Measurements from ENCODE around the gene SZRD1. TPM values are rescaled to one million over a fixed set of nuclear protein-coding genes. Genes with fewer than 3 reads are reported as not detected.
A peak's percentile ranks its signal among the peaks of the same experiment; 100 is the strongest.

Gene SZRD1
- total and polyA plus RNA-seq, 2 donors (not counting 1 experiment from before 2014, with no cell fraction given) = 30.1 to 95.1 TPM

DNA sequence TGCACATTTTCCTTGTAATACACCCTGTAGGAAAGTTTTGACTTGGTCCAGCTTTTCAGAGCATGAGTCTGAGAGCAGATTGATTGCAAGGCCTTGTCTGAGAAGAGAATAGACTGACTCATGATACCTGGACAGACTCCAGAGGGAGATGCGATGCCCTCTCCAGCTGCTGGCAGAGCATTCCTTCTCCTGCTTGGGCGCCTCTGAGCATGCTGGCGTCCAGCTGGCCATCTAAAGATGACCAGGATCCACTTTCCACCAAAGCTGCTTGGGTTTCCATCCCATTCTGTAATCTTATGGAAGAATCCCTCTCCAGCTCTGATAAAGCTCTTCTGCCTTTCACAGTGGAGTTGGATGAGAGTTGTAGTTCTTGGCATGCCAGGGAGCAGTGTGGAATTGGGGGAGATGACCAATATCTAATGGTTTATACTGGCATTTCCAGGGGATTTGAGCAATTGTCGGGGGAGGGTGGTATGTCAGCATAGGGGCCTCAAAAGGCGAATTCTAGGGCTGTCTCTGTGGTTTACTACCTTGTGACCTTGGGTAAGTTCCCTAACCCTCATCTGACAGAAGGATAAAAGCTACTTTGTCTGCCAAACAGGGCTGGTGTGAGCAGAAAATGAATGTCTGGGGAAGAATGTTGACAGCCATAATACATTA lies 19.5 kb downstream of the SZRD1 start:
- TF ChIP-seq EZH2 (IDR thresholded peaks at IDR 0.05; ENCODE audit: low read length, missing control alignments) = no peak
- no peak for TF ChIP-seq CTCF (conservative IDR thresholded peaks at IDR 0.05 in 1 of 2, IDR thresholded peaks at IDR 0.05 in 1 of 2; ENCODE audit: low read depth in 1 of 2, low read length in 2 of 2)
- Histone ChIP-seq H3K9ac (ENCODE audit: insufficient read depth, low read length) (no peak overlapping the region), H3K4me3 (replicated peaks in 1 of 4; ENCODE audit: control extremely low read depth in 1 of 4, insufficient read depth in 1 of 4, low read depth in 3 of 4, low read length in 4 of 4) (peak overlapping the region; percentile 18 to 60 (median 44)), H2AFZ (ENCODE audit: low read length) (no peak overlapping the region), H3K36me3 (ENCODE audit: control insufficient read depth, insufficient read depth, low read length) (no peaks in the 10 kb centered on the region), H3K27me3 (ENCODE audit: control insufficient read depth, insufficient read depth, low read length) (no peaks in the 10 kb centered on the region), H3K4me1 (ENCODE audit: control insufficient read depth, extremely low read depth, insufficient read depth, low read length) (peaks cover 22% of the 10 kb centered on the region), H3K79me2 (ENCODE audit: control insufficient read depth, insufficient read depth, low read length) (peaks cover 92% of the 10 kb centered on the region), H3K9me3 (ENCODE audit: control insufficient read depth, insufficient read depth, low read depth, low read length) (no peaks in the 10 kb centered on the region), H3K27ac (ENCODE audit: insufficient read depth, low read length) (peak overlapping the region; percentile 70), H4K20me1 (ENCODE audit: control insufficient read depth, extremely low read depth, insufficient read depth, low read length) (peaks cover 2% of the 10 kb centered on the region), H3K4me2 (ENCODE audit: extremely low read depth, insufficient read depth, low read length) (peak overlapping the region; percentile 97)
- peak; percentile 74 to 84 for DNase-seq (ENCODE audit: low read depth in 2 of 2)

DNA sequence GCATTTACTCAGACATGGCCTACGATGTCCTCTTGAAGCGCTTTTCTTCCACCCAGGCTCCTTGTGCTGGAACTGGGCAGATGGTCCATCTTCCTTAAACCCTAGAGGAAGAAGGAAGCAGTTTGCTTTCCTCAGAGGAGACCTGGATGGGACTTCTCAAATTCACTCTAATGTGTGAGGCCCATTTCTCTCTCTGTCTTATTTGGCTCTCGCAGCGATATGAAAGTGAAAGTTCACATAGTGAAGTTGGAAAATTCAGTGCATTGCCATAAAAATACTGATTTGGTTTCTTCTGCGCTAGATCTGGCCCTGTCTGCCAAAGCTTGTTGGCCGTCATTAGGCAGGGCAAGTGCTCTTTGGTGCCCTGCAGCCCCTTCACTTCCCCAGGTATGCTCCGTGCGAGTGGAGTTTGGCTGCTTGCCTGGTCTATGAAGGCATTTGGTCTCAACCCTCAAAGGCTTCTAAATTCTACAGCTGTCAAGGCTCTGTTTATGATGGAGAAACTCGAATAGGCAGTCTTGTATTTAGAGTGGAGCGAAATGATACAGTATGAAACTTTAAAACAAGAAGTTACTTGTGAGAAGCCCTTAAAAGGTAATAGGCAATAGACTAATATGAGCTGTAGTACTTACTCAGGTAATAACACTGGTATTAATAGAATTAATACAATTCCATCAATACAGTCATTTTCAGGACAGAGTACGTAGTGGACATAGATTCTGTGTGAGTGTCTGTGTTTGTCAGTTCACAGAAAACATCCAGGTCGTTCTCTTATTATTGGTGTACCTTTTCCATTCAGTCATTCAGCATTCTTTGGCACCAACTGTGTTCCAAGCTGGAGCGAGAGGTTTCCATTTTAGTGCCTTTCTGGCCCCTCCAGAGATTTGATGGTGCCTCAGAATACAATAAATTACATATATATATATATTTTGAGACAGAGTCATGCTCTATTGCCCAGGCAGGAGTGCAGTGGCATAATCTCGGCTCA lies 20.5 kb downstream of the SZRD1 start:
- H2AFZ ChIP-seq (ENCODE audit: low read length) = no peak overlapping the region
- no peaks in the 10 kb centered on the region for H3K27me3 ChIP-seq (ENCODE audit: control insufficient read depth, insufficient read depth, low read length)
- H3K79me2 ChIP-seq (ENCODE audit: control insufficient read depth, insufficient read depth, low read length) = peaks cover 92% of the 10 kb centered on the region
- H3K9ac ChIP-seq (ENCODE audit: insufficient read depth, low read length) = no peak overlapping the region
- H3K36me3 ChIP-seq (ENCODE audit: control insufficient read depth, insufficient read depth, low read length) = no peaks in the 10 kb centered on the region
- TF ChIP-seq EZH2 (IDR thresholded peaks at IDR 0.05; ENCODE audit: low read length, missing control alignments) (no peak), CTCF (conservative IDR thresholded peaks at IDR 0.05 in 1 of 2, IDR thresholded peaks at IDR 0.05 in 1 of 2; ENCODE audit: low read depth in 1 of 2, low read length in 2 of 2) (no peak)
- H4K20me1 ChIP-seq (ENCODE audit: control insufficient read depth, extremely low read depth, insufficient read depth, low read length) = peaks cover 2% of the 10 kb centered on the region
- H3K4me2 ChIP-seq (ENCODE audit: extremely low read depth, insufficient read depth, low read length) = peak overlapping the region; percentile 97
- peak; percentile 44 to 66 for DNase-seq (ENCODE audit: low read depth in 2 of 2)
- H3K9me3 ChIP-seq (ENCODE audit: control insufficient read depth, insufficient read depth, low read depth, low read length) = no peaks in the 10 kb centered on the region
- H3K27ac ChIP-seq (ENCODE audit: insufficient read depth, low read length) = peak overlapping the region; percentile 70
- H3K4me3 ChIP-seq (replicated peaks in 1 of 4; ENCODE audit: control extremely low read depth in 1 of 4, insufficient read depth in 1 of 4, low read depth in 3 of 4, low read length in 4 of 4) = peak overlapping the region; percentile 18 to 60 (median 44)
- H3K4me1 ChIP-seq (ENCODE audit: control insufficient read depth, extremely low read depth, insufficient read depth, low read length) = peaks cover 22% of the 10 kb centered on the region

DNA sequence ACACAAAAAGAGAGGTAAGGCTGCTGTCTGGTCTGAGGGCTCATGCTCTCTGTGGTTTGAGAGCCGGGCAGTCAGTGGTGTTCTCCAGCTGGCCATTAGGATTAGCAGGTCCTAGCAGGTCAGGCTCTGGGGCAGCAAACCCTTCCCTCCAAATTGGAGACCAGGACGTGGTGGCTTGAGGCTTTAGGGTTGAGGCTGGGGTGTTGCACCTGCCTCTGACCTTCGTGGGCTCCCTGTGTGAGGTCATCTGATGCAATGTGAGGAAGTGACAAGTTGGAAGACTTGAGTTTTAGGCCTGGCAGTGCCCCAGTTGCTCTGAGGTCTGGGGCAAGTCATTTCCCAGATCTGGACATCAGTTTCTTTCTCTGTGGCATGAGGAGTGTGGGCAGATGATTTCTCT lies 24.4 kb downstream of the SZRD1 start:
- Histone ChIP-seq H3K27me3 (ENCODE audit: control insufficient read depth, insufficient read depth, low read length) (no peaks in the 10 kb centered on the region), H3K4me3 (replicated peaks in 1 of 4; ENCODE audit: control extremely low read depth in 1 of 4, insufficient read depth in 1 of 4, low read depth in 3 of 4, low read length in 4 of 4) (no peak overlapping the region), H3K9ac (ENCODE audit: insufficient read depth, low read length) (no peak overlapping the region), H3K4me2 (ENCODE audit: extremely low read depth, insufficient read depth, low read length) (no peak overlapping the region), H4K20me1 (ENCODE audit: control insufficient read depth, extremely low read depth, insufficient read depth, low read length) (peaks cover 2% of the 10 kb centered on the region), H3K4me1 (ENCODE audit: control insufficient read depth, extremely low read depth, insufficient read depth, low read length) (peaks cover 10% of the 10 kb centered on the region), H3K79me2 (ENCODE audit: control insufficient read depth, insufficient read depth, low read length) (peaks cover 73% of the 10 kb centered on the region), H2AFZ (ENCODE audit: low read length) (no peak overlapping the region), H3K9me3 (ENCODE audit: control insufficient read depth, insufficient read depth, low read depth, low read length) (no peaks in the 10 kb centered on the region), H3K27ac (ENCODE audit: insufficient read depth, low read length) (no peak overlapping the region), H3K36me3 (ENCODE audit: control insufficient read depth, insufficient read depth, low read length) (peaks cover 7% of the 10 kb centered on the region)
- no peak for TF ChIP-seq EZH2 (IDR thresholded peaks at IDR 0.05; ENCODE audit: low read length, missing control alignments)
- TF ChIP-seq CTCF (conservative IDR thresholded peaks at IDR 0.05 in 1 of 2, IDR thresholded peaks at IDR 0.05 in 1 of 2; ENCODE audit: low read depth in 1 of 2, low read length in 2 of 2) = no peak
- DNase-seq (ENCODE audit: low read depth in 2 of 2) = no peak

Measured in fibroblast of lung (primary cell).